CD14-positive monocyte (primary cell): ENCODE measurements around the gene PTPRO. TPM values are rescaled to one million over a fixed set of nuclear protein-coding genes. Genes with fewer than 3 reads are reported as not detected.

Source experiments
- DNase-seq, 3 donors: peaks; one replicate each; pipeline ENCODE4 v3.0.0-alpha.2; 2011 to 2022
- H2AFZ ChIP-seq: 2 replicates; pipeline ENCODE4 v1.6.0; 2012; ENCODE audit warnings: mild to moderate bottlenecking, low read depth, low read length, inconsistent platforms; ENCODE audit not compliant: insufficient read depth, poor library complexity, severe bottlenecking
- H3K27ac ChIP-seq, 2 donors: 1 replicate in 1 of 2; 2 replicates in 1 of 2; pipeline ENCODE4 v1.5.1; 2012 to 2013; ENCODE audit warnings: low read length in 2 of 2, control low read depth in 1 of 2, inconsistent platforms in 1 of 2, low read depth in 1 of 2, mild to moderate bottlenecking in 1 of 2
- H3K27me3 ChIP-seq, 2 donors: one replicate each; pipeline versions ENCODE4 v1.6.0 to v1.6.1; 2011 to 2013; ENCODE audit warnings: low read length in 2 of 2; ENCODE audit not compliant: control insufficient read depth in 2 of 2, insufficient read depth in 2 of 2
- H3K36me3 ChIP-seq, 2 donors: replicated peaks in 1 of 2; 1 replicate in 1 of 2; 2 replicates in 1 of 2; pipeline versions ENCODE4 v1.5.1 to v1.6.1; 2012 to 2013; ENCODE audit warnings: low read length in 2 of 2, control low read depth in 1 of 2, inconsistent platforms in 1 of 2, mild to moderate bottlenecking in 1 of 2; ENCODE audit not compliant: insufficient read depth in 2 of 2, control insufficient read depth in 1 of 2
- H3K4me1 ChIP-seq, 2 donors: 1 replicate in 1 of 2; 2 replicates in 1 of 2; pipeline versions ENCODE4 v1.5.1 to v1.6.1; 2012 to 2013; ENCODE audit warnings: low read length in 2 of 2, control low read depth in 1 of 2, inconsistent platforms in 1 of 2, mild to moderate bottlenecking in 1 of 2, moderate library complexity in 1 of 2; ENCODE audit not compliant: insufficient read depth in 2 of 2, control insufficient read depth in 1 of 2
- H3K4me2 ChIP-seq: replicated peaks from 2 replicates; pipeline ENCODE3; 2012; ENCODE audit warnings: low read length, moderate library complexity, mild to moderate bottlenecking; ENCODE audit not compliant: poor library complexity, severe bottlenecking; ENCODE audit errors: extremely low read depth
- H3K4me3 ChIP-seq, 3 experiments: fragments of 200-600 bp in 1 of 3; sonication (generic) in 1 of 3; replicated peaks in 1 of 3; 1 replicate in 2 of 3; 2 replicates in 1 of 3; pipeline ENCODE4 v1.5.1; 2011 to 2013; ENCODE audit warnings: low read length in 3 of 3, mild to moderate bottlenecking in 3 of 3, control low read depth in 2 of 3, low read depth in 2 of 3, inconsistent platforms in 1 of 3, moderate library complexity in 1 of 3
- H3K79me2 ChIP-seq: 2 replicates; pipeline ENCODE4 v1.6.0; 2012; ENCODE audit warnings: mild to moderate bottlenecking, control low read depth, inconsistent platforms, low read length, moderate library complexity; ENCODE audit not compliant: insufficient read depth
- H3K9ac ChIP-seq: 2 replicates; pipeline ENCODE4 v1.6.0; 2017; ENCODE audit warnings: low read length, mild to moderate bottlenecking; ENCODE audit not compliant: insufficient read depth, poor library complexity, severe bottlenecking
- H3K9me3 ChIP-seq, 2 donors: replicated peaks in 1 of 2; 1 replicate in 1 of 2; 2 replicates in 1 of 2; pipeline versions ENCODE4 v1.5.1 to v1.6.1; 2012 to 2013; ENCODE audit warnings: low read length in 2 of 2, control low read depth in 1 of 2; ENCODE audit not compliant: control insufficient read depth in 1 of 2, insufficient read depth in 1 of 2
- H4K20me1 ChIP-seq: 2 replicates; pipeline ENCODE4 v1.6.0; 2012; ENCODE audit warnings: mild to moderate bottlenecking, low read length, control low read depth, moderate library complexity; ENCODE audit not compliant: insufficient read depth
- H3K27ac Mint-ChIP-seq, 7 donors: one replicate each; pipeline ENCODE4 v1.8.0; 2020; ENCODE audit warnings: mild to moderate bottlenecking in 7 of 7, mixed read lengths in 7 of 7, moderate library complexity in 6 of 7, inconsistent platforms in 2 of 7
- H3K27me3 Mint-ChIP-seq, 3 donors: one replicate each; pipeline ENCODE4 v1.8.0; 2021 to 2022; ENCODE audit warnings: low read depth in 3 of 3, mild to moderate bottlenecking in 3 of 3, mixed read lengths in 3 of 3, moderate library complexity in 3 of 3, inconsistent platforms in 1 of 3
- H3K36me3 Mint-ChIP-seq, 2 donors: one replicate each; pipeline ENCODE4 v1.8.0; 2020; ENCODE audit warnings: mixed read lengths in 2 of 2, inconsistent platforms in 1 of 2, mild to moderate bottlenecking in 1 of 2
- H3K4me1 Mint-ChIP-seq: one replicate; pipeline ENCODE4 v1.8.0; 2020; ENCODE audit warnings: mild to moderate bottlenecking, mixed read lengths
- H3K4me3 Mint-ChIP-seq, 2 donors: one replicate each; pipeline ENCODE4 v1.8.0; 2020; ENCODE audit warnings: mild to moderate bottlenecking in 2 of 2, mixed read lengths in 2 of 2, moderate library complexity in 1 of 2
- H3K9me3 Mint-ChIP-seq, 7 donors: one replicate each; pipeline ENCODE4 v1.8.0; 2020 to 2022; ENCODE audit warnings: mixed read lengths in 7 of 7, mild to moderate bottlenecking in 6 of 7, moderate library complexity in 6 of 7, inconsistent platforms in 2 of 7
- WGBS: methylation state at CpG from one replicate; pipeline ENCODE4 v1.1.5; 2013; ENCODE audit warnings: missing lambda C conversion rate; ENCODE audit not compliant: insufficient coverage; 5-methylcytosine and 5-hydroxymethylcytosine counted together
- intact Hi-C, 2 donors: fragments of 100-400 bp; cut with micrococcal nuclease; formaldehyde crosslinking; loops; one replicate each; pipeline versions ENCODE4 v1.15.0 to v1.15.1; 2023
- polyA plus RNA-seq, 3 donors: library from polyadenylated mRNA; depleted of rRNA in 1 of 3; unstranded in 2 of 3; stranded (reverse) in 1 of 3; fragments of 300-500 nt in 2 of 3; fragments of >200 nt in 1 of 3; fragmentation: Illumina TruSeq in 2 of 3; gene quantifications; 1 replicate in 2 of 3; 2 replicates in 1 of 3; pipeline ENCODE4 v1.2.3, GENCODE V29; 2012 to 2021
- TF ChIP-seq, protein P1 (sequence below): fragments of 200-600 bp; IDR thresholded peaks from one replicate; pipeline ENCODE4 v1.8.0; 2022; ENCODE audit warnings: antibody characterized with exemption, mild to moderate bottlenecking

Gene PTPRO
- polyA plus RNA-seq, 3 donors: 3.1 to 12.0 (median 4.7) TPM

DNA sequence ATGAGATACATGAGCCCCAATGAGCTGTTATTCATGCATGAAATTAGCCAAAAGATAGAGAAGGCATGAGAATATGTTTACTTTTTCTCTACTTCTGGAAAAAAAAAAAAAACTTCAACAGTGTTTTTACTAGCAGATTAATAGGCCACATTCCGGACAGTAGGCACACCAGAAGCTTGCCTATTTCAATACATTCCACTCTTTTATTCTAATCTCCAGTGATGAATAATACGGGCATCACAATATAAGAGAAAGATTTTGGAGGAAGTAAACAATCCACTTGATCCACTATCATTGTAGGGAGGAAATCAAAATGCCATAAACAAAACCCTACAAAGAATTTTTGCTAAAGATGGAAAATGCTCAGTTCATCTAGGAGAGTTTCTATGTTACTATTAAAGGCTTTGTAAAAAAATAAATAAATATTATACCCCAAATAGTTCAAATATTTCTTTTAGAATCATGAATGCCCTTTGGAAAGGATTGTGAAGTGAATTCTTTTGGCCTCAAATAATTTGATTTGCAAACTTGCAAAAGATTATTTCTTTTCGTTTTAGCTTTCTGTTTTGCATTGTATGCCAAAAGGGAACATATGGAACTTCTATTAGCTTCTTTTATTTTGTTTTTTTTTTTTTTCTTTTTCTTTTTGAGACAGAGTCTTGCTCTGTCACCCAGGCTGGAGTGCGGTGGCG, 234.2 kb downstream of the PTPRO start:
- Histone ChIP-seq H3K4me1 (no peaks in the 10 kb centered on the region), H3K4me2 (no peak overlapping the region), H3K27ac (no peak overlapping the region), H3K4me3 (no peak overlapping the region), H3K79me2 (no peaks in the 10 kb centered on the region), H3K9ac (no peak overlapping the region), H3K36me3 (peaks cover 36 to 70% of the 10 kb centered on the region in 2 donors), H2AFZ (no peak overlapping the region), H4K20me1 (no peaks in the 10 kb centered on the region), H3K9me3 (no peaks in the 10 kb centered on the region), H3K27me3 (no peaks in the 10 kb centered on the region)
- no peaks in the 10 kb centered on the region for H3K4me1 Mint-ChIP-seq
- no peak overlapping the region for H3K27ac Mint-ChIP-seq
- no CpG with 5 or more reads among the region's 5 CpGs for WGBS
- intact Hi-C loops: no loop called here
- H3K27me3 Mint-ChIP-seq: peaks cover 0 to 2% (median 0%) of the 10 kb centered on the region in 3 donors
- no peak for DNase-seq
- H3K9me3 Mint-ChIP-seq: peaks cover 0 to 2% (median 0%) of the 10 kb centered on the region in 7 donors
- H3K36me3 Mint-ChIP-seq: peaks cover 61 to 64% of the 10 kb centered on the region in 2 donors
- H3K4me3 Mint-ChIP-seq: no peak overlapping the region
- TF ChIP-seq, protein P1, sequence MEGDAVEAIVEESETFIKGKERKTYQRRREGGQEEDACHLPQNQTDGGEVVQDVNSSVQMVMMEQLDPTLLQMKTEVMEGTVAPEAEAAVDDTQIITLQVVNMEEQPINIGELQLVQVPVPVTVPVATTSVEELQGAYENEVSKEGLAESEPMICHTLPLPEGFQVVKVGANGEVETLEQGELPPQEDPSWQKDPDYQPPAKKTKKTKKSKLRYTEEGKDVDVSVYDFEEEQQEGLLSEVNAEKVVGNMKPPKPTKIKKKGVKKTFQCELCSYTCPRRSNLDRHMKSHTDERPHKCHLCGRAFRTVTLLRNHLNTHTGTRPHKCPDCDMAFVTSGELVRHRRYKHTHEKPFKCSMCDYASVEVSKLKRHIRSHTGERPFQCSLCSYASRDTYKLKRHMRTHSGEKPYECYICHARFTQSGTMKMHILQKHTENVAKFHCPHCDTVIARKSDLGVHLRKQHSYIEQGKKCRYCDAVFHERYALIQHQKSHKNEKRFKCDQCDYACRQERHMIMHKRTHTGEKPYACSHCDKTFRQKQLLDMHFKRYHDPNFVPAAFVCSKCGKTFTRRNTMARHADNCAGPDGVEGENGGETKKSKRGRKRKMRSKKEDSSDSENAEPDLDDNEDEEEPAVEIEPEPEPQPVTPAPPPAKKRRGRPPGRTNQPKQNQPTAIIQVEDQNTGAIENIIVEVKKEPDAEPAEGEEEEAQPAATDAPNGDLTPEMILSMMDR: no peak

DNA sequence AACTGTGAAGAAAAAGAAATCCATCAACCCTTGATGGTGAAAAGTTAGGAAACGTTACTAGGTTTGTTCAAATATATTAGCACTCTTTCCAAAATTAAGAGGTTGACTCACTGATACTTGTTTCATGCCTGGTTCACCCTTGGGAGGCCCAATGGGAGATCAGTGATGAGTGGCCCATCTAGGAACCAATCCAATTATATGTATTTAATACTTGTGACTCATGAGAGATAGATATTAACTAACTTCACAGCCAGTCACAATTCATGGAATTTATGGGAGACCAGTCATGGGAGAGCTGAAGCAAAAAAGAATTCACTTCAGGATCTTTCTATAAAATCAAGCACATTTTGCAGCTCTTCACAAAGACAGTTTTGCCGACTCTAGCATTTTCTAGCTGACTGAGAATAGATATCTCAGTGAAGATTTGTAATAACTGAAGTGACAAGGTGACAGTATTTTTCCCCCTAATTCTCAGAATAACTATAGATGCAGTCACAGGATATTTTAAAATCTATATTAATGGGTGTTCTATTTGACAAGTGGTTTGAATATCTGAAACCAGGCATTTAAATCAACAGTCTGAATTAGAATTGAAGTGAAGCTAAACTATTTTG, 236.7 kb downstream of the PTPRO start:
- Histone ChIP-seq H3K4me3 (no peak overlapping the region), H3K9ac (no peak overlapping the region), H3K9me3 (no peaks in the 10 kb centered on the region), H2AFZ (no peak overlapping the region), H4K20me1 (no peaks in the 10 kb centered on the region), H3K27ac (no peak overlapping the region), H3K27me3 (no peaks in the 10 kb centered on the region), H3K4me1 (peaks cover 13 to 23% of the 10 kb centered on the region in 2 donors), H3K4me2 (no peak overlapping the region), H3K79me2 (no peaks in the 10 kb centered on the region), H3K36me3 (peaks cover 29 to 56% of the 10 kb centered on the region in 2 donors)
- Mint-ChIP-seq H3K9me3 (peaks cover 0 to under 1% (median 0%) of the 10 kb centered on the region in 7 donors), H3K4me3 (no peak overlapping the region), H3K36me3 (peaks cover 43 to 47% of the 10 kb centered on the region in 2 donors), H3K4me1 (peaks cover 20% of the 10 kb centered on the region), H3K27ac (no peak overlapping the region), H3K27me3 (peaks cover 0 to 2% (median 0%) of the 10 kb centered on the region in 3 donors)
- intact Hi-C loops: no loop called here
- DNase-seq: no peak
- WGBS: no CpG with 5 or more reads among the region's 2 CpGs
- TF ChIP-seq, protein P1: no peak
